ENCODE data around the gene MT1G.

Gene MT1G

GRCh38 chr16:56643080-56643778 is 24.6 kb downstream of the MT1G start:
- FAIRE-seq (no peak), DNase-seq (ENCODE audit: insufficient read length, low spot score) (no peak)
- no peak for TF ChIP-seq POLR2A (IDR thresholded peaks at IDR 0.05; ENCODE audit: low read depth, low read length)

- TF ChIP-seq POLR2A (IDR thresholded peaks at IDR 0.05; ENCODE audit: low read depth, low read length) = no peak
- FAIRE-seq = no peak
- DNase-seq (ENCODE audit: insufficient read length, low spot score) = no peak
These were observed 26.7 kb downstream of the MT1G start for GRCh38 chr16:56641166-56641565.

GRCh38 chr16:56640076-56640475 is 27.8 kb downstream of the MT1G start:
- DNase-seq (ENCODE audit: insufficient read length, low spot score) (no peak), FAIRE-seq (no peak)
- no peak for TF ChIP-seq POLR2A (IDR thresholded peaks at IDR 0.05; ENCODE audit: low read depth, low read length)

GRCh38 chr16:56639045-56639444 is 28.8 kb downstream of the MT1G start:
- FAIRE-seq (no peak), DNase-seq (ENCODE audit: insufficient read length, low spot score) (no peak)
- TF ChIP-seq POLR2A (IDR thresholded peaks at IDR 0.05; ENCODE audit: low read depth, low read length) = no peak

GRCh38 chr16:56637814-56638750 is 29.8 kb downstream of the MT1G start, which contains the start of gene MT1A:
MT1A (plus strand) TSS chr16:56638666; CDS start chr16:56638739, 73 bp downstream.
- no peak for DNase-seq (ENCODE audit: insufficient read length, low spot score)
- no peak for FAIRE-seq
- TF ChIP-seq POLR2A (IDR thresholded peaks at IDR 0.05; ENCODE audit: low read depth, low read length) = no peak

- no peak for FAIRE-seq
- TF ChIP-seq POLR2A (IDR thresholded peaks at IDR 0.05; ENCODE audit: low read depth, low read length) = no peak
- DNase-seq (ENCODE audit: insufficient read length, low spot score) = no peak
These were observed 31.1 kb downstream of the MT1G start for GRCh38 chr16:56636616-56637413.

- TF ChIP-seq POLR2A (IDR thresholded peaks at IDR 0.05; ENCODE audit: low read depth, low read length) = no peak
- FAIRE-seq (no peak), DNase-seq (ENCODE audit: insufficient read length, low spot score) (no peak)
These were observed 32.4 kb downstream of the MT1G start for GRCh38 chr16:56635441-56635967.

- no peak for TF ChIP-seq POLR2A (IDR thresholded peaks at IDR 0.05; ENCODE audit: low read depth, low read length)
- no peak for FAIRE-seq
- DNase-seq (ENCODE audit: insufficient read length, low spot score) = no peak
These were observed 33.0 kb downstream of the MT1G start for GRCh38 chr16:56634715-56635440.

- DNase-seq (ENCODE audit: insufficient read length, low spot score) = no peak
- no peak for FAIRE-seq
- TF ChIP-seq POLR2A (IDR thresholded peaks at IDR 0.05; ENCODE audit: low read depth, low read length) = no peak
These were observed 34.3 kb downstream of the MT1G start for GRCh38 chr16:56633535-56633934.

- DNase-seq (ENCODE audit: insufficient read length, low spot score) (no peak), FAIRE-seq (no peak)
- no peak for TF ChIP-seq POLR2A (IDR thresholded peaks at IDR 0.05; ENCODE audit: low read depth, low read length)
These were observed 35.0 kb downstream of the MT1G start for GRCh38 chr16:56632848-56633365.

GRCh38 chr16:56632156-56632847 is 35.6 kb downstream of the MT1G start, which contains the start of gene MT1M:
MT1M (plus strand) TSS chr16:56632659; CDS start chr16:56632732, 73 bp downstream.
- DNase-seq (ENCODE audit: insufficient read length, low spot score) (no peak), FAIRE-seq (no peak)
- TF ChIP-seq POLR2A (IDR thresholded peaks at IDR 0.05; ENCODE audit: low read depth, low read length) = no peak

GRCh38 chr16:56631832-56632155 is 36.1 kb downstream of the MT1G start:
- no peak for TF ChIP-seq POLR2A (IDR thresholded peaks at IDR 0.05; ENCODE audit: low read depth, low read length)
- no peak for DNase-seq (ENCODE audit: insufficient read length, low spot score)
- no peak for FAIRE-seq

Data from H54 (cell line).